SW 1271 (cell line): Measurements from ENCODE around the gene TM2D3.
"Not testable (repeated sequence)": the region's sequence is repeated elsewhere in the genome, so short reads cannot be mapped to it uniquely, and the experiment has no call there.

Experiments used
- DNase-seq, 2 experiments: peaks; one replicate each; lab custom pipeline; 2025; lab: John Stamatoyannopoulos, UW

TM2D3 gene

DNA sequence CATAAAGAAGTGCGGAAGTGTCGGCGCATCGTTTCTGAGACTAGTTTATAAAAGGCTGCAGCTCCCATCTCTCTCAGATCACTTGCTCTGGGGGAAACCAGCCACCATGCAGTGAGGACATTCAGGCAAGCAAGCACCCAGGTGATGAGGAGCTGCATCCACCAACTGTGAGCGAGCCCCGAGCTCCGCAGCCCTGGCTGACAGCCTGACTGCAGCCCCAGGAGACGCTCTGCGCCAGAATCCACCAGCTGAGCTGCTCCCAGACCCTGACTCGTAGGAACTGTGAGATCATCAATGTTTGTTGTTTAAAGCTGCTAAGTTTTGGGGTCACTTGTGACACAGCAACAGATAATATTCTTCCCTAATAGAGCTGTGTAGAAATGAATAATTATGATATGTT, 5.0 kb upstream of the TM2D3 start:
- no peak for DNase-seq

DNA sequence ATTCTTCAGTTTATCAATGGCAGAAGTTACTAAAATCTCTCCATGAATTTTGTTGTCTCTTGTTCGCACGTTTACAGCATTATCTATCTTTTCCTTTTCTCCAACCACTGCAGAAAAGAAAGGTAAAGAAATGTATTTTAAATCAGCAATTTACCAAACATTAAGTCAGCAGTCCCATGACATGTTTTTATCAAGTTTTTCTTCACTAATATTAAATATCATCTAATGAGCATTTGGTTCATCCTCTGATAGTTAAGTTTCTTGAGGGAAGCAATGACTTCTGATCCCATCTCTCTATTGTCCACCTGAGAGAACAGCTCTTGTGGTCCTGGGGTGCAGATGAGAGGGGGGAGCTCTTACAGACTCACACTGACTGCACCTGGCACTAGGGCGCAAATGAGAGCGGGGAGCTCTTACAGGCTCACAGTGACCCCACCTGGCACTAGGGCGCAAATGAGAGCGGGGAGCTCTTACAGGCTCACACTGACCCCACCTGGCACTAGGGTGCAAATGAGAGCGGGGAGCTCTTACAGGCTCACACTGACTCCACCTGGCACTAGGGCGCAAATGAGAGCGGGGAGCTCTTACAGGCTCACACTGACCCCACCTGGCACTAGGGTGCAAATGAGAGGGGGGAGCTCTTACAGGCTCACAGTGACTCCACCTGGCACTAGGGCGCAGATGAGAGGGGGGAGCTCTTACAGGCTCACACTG, 2.6 kb upstream of the TM2D3 start:
- not testable (repeated sequence) for DNase-seq

GRCh38 chr15:101654171-101654570, 2.0 kb upstream of the TM2D3 start:
- DNase-seq = no peak

DNA sequence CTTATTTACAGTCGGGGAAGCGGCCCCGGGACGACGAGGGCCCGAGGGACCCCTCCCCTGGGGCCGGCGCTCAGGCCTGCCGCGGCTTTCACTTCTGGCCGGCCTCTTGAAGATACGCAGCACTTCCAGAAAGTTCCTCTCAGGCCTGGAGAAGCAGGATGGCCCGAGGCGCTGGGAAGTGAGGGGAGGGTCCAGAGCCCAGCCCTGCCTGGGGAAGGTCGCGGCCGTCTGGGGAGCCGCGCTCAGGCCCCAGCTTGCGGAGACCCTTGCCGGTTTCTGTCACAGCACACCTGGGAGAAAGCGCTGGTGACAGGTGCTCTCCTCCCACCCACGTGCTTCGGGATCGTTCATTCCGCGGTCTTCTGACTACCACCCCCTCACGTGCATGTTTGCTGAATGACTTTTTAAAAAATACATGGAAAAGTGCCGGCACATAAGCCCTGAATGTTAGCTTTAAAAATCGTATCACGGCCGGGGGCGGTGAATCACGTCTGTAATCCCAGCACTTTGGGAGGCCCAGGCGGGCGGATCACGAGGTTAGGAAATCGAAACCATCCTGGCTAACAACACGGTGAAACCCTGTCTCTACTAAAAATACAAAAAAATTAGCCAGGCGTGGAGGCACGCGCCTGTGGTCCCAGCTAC, 727 bp upstream of the TM2D3 start:
- no peak for DNase-seq

DNA sequence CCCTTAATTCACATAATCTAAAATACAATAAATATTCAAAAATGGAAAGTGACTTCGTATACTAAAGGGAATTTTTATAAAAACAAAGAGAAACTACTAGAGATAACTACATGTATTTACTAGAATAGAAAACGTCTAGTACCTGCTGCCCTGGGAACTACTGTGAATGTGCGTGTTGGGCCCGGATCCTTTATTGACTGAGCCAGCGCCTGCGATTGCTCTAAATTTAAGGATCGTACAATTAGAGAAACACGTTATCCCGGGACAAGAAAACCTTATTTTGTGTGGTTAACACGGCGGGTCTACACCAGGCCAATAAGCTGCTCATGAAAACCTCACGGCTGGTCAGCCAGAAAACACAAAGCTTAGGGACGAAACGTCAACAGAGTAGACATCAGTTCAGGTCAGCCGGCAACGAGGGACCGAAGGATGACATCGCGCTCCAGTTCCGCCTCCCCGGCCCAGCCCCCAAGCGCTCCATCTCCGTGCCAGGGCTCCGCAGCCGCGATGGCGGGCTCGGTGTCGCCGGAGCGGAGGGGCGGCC, 555 bp downstream of the TM2D3 start:
- peak in 1 of 2 experiments; percentile 80 for DNase-seq

DNA sequence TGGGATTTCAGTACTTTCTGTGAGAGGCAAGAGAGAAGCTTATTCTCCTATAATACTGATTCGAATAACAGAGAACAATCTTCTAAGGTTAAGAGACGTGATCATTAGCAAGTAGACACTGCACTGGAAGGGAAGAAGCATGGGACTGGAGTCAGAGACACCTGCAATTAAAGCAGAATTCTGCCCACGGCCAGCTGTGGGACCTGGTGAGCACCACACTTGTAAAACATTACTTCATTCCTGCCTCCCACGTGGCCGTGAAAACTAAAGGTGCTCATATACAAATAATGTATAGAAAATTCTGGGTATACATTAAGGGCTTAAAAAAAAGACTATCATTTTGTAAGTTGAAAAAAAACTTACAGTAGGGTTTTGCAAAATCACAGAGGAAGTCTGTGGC, 2.0 kb downstream of the TM2D3 start:
- no peak for DNase-seq

- no peak for DNase-seq
These were observed 3.8 kb downstream of the TM2D3 start for GRCh38 chr15:101648356-101648755.

- no peak for DNase-seq
These were observed 4.9 kb downstream of the TM2D3 start for GRCh38 chr15:101647251-101647650.

DNA sequence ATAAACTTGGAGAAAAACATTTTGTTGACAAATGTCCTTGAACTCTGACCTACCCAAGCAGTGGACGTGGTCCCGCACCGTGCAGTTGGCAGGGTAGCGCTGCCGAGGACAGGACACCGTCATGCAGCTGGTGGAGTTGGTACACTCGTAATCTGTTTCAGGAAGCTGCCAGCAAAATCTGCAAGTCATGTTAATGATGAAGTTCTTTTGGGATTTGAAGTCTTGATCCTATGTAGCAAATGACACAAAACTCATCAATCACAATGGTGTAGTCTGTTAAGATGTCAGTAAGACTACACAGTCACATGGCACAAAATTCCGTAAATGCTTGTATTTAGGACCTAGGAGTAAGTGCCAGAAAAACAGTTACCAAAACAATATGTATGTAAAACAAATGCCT, 5.5 kb downstream of the TM2D3 start:
- no peak for DNase-seq

GRCh38 chr15:101642361-101642760, 9.8 kb downstream of the TM2D3 start:
- no peak for DNase-seq

DNA sequence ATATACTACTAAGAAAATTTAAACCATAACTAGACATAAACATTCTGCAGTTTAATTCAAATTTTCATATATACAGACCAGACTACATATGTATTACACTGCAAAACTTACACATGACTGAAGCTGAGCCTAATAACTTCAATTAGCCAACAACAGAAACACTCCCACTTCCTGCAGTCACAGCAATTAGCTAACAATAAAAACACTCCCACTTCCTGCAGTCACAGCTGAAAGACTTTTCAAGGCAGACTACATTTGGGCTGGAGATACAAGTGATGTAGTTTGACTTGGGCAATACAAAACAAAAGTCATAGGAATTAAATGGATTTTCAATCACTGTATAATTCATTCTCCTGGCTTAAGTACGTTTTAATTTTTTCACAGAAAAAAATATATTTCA, 10.3 kb downstream of the TM2D3 start:
- DNase-seq = no peak

DNA sequence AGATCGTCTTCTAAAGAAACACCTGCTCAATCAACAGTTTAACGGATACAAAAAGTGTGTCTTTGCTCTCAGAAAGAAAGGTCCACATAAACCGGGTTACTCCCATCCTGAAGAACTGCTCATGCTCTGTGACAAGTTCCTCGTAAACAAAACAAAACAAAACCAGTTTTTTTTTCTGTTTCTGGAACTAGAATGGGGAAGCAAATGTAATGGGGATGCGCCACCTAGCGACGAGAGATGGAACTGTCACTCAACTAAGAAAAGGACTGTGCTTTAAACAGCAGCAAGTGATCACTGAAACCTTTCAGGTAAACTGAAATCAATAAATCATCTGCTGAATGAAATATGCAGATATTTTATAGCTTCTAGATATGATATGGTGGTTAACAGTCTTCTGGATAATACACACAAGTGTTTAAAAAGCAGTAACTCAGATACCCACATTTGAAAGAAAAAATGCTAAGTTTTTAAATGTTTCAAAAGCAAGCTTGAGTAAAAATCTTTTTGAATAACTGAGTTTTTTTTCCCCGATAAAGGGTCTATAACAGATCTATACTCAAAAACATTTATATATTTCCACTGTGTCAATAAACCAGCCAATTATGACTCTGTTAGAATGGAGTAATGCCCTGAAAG, 10.9 kb downstream of the TM2D3 start:
- DNase-seq = peak; percentile 22 to 77

GRCh38 chr15:101639667-101640066, 12.5 kb downstream of the TM2D3 start:
- DNase-seq = no peak

- DNase-seq = no peak
These were observed 14.3 kb downstream of the TM2D3 start for GRCh38 chr15:101637919-101638318.

DNA sequence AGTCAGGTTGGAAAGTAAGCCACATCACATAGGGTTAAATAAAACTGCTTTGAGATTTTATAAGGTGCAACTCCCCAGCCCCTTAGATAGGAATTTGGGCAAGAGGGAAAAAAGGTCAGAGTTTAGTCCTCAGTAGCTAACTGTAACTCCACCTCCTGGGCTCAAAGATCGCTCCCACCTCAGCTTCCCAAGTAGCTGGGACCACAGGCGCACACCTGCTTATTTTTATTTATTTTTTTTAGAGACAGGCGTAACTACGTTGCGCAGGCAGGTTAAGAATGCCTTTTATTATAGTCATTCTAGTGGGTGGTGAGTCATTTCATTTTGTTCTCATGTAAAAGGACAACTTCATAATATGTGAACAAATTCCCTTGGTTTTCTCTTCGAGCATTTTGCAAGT, 14.7 kb downstream of the TM2D3 start:
- DNase-seq = no peak

DNA sequence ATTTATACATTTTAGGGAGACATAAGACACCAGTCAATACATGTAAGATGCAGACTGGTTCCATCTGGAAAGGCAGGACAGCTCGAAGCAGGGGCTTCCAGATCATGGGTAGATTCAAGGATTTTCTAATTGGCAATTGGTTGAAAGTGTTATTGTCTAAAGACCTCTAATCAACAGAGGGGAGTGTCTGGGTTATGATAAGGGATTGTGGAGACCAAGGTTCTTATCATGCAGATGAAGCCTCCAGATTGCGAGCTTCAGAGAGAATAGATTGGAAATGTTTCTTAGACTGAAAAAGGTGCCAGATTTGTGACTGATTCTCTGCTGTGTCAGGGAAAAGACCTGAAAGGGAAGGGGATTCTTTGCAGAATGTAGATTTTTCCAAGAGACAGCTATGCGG, 15.1 kb downstream of the TM2D3 start:
- DNase-seq = no peak

DNA sequence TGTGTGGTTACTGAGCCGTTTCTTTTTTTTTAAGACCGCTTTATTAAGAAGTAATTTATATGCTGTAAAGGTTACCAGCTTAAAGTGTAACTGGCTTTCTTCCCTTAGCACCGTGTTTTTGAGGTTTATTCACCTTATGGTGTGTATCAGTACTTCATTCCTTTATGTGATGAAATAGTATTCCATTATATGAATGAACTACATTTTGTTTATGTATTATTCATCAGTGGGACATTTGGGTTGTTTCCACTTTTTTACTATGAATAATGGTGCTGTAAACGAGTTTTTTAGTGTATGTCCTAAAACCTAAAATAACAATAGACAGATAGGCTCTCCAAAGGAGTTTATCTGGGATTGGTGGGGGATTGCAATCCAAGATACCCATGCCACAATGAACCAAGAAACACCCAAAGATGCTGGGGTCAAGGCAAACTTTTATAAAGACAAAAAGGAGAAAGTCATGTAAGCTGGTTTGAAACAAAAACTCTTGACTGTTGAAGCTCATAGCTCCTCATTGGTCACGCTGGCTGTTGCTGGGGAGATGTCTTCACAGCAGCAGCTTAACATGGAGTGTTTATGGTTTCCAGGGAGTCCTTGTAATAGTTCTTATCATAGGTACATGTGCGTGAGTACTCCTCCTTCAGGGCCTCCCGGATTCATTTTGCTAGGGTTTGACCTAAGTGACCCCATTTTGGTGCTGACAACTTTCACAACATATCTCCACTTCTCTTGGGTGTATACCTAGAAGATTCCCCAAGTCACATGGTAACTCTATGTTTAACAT, 16.0 kb downstream of the TM2D3 start:
- no peak for DNase-seq

- no peak for DNase-seq
These were observed 18.8 kb downstream of the TM2D3 start for GRCh38 chr15:101633356-101633755.

GRCh38 chr15:101626729-101627128, 25.5 kb downstream of the TM2D3 start:
- not testable (repeated sequence) for DNase-seq

DNA sequence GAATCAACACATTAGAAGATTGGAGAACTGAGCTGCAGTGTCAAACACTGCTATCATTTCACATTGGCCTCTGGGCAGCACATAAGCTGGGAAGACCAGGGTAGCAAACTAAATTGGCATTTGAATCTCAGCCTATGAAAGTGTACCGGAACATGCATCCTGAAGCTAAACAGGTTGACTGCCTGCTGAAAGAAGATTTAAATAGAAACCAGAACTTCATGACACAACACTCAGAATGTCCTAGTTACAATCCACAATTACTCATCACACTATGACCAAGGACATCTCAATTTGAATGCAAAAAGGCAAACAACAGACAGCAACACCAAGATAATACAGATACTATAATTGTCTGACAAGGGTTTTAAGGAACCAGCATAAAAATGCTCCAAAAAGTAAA, 26.2 kb downstream of the TM2D3 start:
- no peak for DNase-seq

DNA sequence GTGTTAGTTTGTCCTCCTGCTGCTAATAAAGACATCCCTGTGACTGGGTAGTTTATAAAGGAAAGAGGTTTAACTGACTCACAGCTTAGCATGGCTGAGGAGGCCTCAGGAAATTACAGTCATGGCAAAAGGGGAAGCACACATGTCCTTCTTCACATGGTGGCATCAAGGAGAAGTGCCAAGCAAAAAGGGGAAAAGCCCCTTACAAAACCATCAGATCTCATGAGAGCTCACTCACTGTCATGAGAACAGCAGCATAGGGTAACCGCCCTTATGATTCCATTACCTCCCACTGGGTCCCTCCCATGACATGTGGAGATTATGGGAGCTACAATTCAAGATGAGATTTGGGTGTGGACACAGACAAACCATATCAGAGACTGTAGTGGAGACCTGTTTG, 27.0 kb downstream of the TM2D3 start:
- DNase-seq = no peak
